ENCODE results near the gene TADA3.

DNA sequence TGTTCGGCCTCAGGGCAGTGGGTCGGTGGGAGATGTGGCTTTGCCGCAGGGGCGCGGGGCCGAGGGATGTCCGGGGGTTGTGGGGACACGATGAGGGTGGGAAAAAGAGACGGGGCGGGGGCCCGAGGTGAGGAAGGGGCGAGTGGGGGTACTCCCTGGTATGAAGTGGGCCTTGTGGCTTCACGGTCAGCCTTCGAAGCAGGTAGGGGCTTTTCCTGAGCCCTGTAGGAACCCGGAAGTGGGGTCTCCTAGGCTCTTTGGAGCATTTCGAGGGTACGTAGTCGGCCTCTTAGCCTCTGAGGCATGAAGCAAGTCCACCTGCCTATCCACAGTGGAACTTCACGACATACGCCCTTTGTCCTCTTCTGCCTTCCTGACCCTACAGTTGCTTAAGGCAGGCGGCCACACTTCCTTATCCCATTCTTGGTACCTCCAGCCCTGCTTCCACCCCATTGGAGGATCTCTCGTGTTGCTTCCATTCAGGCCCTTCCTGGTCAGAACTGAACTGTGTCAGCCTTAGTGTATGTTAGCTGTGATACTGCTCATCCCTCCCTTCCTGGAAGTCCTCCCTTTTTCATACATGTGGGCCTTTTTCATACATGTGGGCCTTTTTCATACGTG is 998 bp upstream of the TADA3 start:
- no peak for TF ChIP-seq POLR2A (IDR thresholded peaks at IDR 0.05)
- TF ChIP-seq, protein P1, sequence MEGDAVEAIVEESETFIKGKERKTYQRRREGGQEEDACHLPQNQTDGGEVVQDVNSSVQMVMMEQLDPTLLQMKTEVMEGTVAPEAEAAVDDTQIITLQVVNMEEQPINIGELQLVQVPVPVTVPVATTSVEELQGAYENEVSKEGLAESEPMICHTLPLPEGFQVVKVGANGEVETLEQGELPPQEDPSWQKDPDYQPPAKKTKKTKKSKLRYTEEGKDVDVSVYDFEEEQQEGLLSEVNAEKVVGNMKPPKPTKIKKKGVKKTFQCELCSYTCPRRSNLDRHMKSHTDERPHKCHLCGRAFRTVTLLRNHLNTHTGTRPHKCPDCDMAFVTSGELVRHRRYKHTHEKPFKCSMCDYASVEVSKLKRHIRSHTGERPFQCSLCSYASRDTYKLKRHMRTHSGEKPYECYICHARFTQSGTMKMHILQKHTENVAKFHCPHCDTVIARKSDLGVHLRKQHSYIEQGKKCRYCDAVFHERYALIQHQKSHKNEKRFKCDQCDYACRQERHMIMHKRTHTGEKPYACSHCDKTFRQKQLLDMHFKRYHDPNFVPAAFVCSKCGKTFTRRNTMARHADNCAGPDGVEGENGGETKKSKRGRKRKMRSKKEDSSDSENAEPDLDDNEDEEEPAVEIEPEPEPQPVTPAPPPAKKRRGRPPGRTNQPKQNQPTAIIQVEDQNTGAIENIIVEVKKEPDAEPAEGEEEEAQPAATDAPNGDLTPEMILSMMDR (IDR thresholded peaks at IDR 0.05): no peak
